Endothelial cell of umbilical vein (primary cell): ENCODE data around the gene ITGA8. TPM values are rescaled to one million over a fixed set of nuclear protein-coding genes. Genes with fewer than 3 reads are reported as not detected.

Source experiments
- BruUV-seq: library from RNA; stranded (reverse); fragments of 400-500 nt; replicated peaks from 2 replicates; lab custom pipeline; 2021; lab: Mats Ljungman, UMichigan
- CTCF ChIA-PET: fragments of 300-600, 350-600 bp; sonication (Branson Sonifier 250); formaldehyde crosslinking; loops from one replicate; lab custom pipeline; 2021; ENCODE audit warnings: antibody characterized with exemption, inconsistent platforms; lab: Charles Lee
- POLR2A ChIA-PET: fragments of 300-600, 350-600 bp; sonication (Branson Sonifier 250); formaldehyde crosslinking; loops from one replicate; lab custom pipeline; 2021; ENCODE audit warnings: antibody characterized with exemption, inconsistent platforms; lab: Charles Lee
- DNase-seq: peaks from one replicate; pipeline ENCODE4 v3.0.0-alpha.2; 2011; ENCODE audit warnings: low read depth, low spot score
- FAIRE-seq: peaks from 2 replicates; lab custom pipeline; 2011; peaks lifted over from hg19 to GRCh38; lab: Jason Lieb, UNC
- H2AFZ ChIP-seq: 2 replicates; pipeline ENCODE4 v1.6.0; 2012; ENCODE audit warnings: low read depth, low read length, control low read depth, inconsistent platforms
- H3K27ac ChIP-seq: 2 replicates; pipeline ENCODE4 v1.5.1; 2011; ENCODE audit warnings: low read depth, mild to moderate bottlenecking, control low read depth, low read length, moderate library complexity; ENCODE audit not compliant: insufficient read depth
- H3K27me3 ChIP-seq, 2 experiments: 2 replicates each; pipeline versions ENCODE4 v1.6.0 to v1.6.1; 2011; ENCODE audit warnings: low read length in 2 of 2, mixed read lengths in 1 of 2; ENCODE audit not compliant: control insufficient read depth in 2 of 2, insufficient read depth in 2 of 2
- H3K36me3 ChIP-seq, 2 experiments: 2 replicates in 1 of 2; 3 replicates in 1 of 2; pipeline ENCODE4 v1.5.1; 2011; ENCODE audit warnings: low read length in 2 of 2, mild to moderate bottlenecking in 1 of 2, moderate library complexity in 1 of 2; ENCODE audit not compliant: control insufficient read depth in 2 of 2, insufficient read depth in 2 of 2; ENCODE audit errors: extremely low read depth in 1 of 2
- H3K4me1 ChIP-seq: 3 replicates; pipeline ENCODE4 v1.5.1; 2011; ENCODE audit warnings: mild to moderate bottlenecking, low read length; ENCODE audit not compliant: control insufficient read depth, insufficient read depth; ENCODE audit errors: extremely low read depth
- H3K4me2 ChIP-seq: 2 replicates; pipeline ENCODE4 v1.6.1; 2011; ENCODE audit warnings: low read length, control low read depth, mixed read lengths; ENCODE audit not compliant: insufficient read depth
- H3K4me3 ChIP-seq, 3 experiments: fragments of 200-600 bp in 1 of 3; sonication (generic), shearing (Covaris generic) in 1 of 3; replicated peaks in 1 of 3; 2 replicates each; pipeline ENCODE4 v1.5.1; 2011 to 2016; ENCODE audit warnings: control low read depth in 3 of 3, low read length in 3 of 3, mild to moderate bottlenecking in 2 of 3, inconsistent platforms in 1 of 3, low read depth in 1 of 3, moderate library complexity in 1 of 3; ENCODE audit not compliant: insufficient read depth in 1 of 3
- H3K79me2 ChIP-seq: 2 replicates; pipeline ENCODE4 v1.6.0; 2012; ENCODE audit warnings: low read length, inconsistent platforms; ENCODE audit not compliant: control insufficient read depth, insufficient read depth
- H3K9ac ChIP-seq: replicated peaks from 2 replicates; pipeline ENCODE3; 2011; ENCODE audit warnings: low read length, control low read depth; ENCODE audit not compliant: insufficient read depth; ENCODE audit errors: extremely low read depth
- H3K9me1 ChIP-seq: replicated peaks from 3 replicates; pipeline ENCODE4 v1.6.0; 2011; ENCODE audit warnings: mild to moderate bottlenecking, low read length; ENCODE audit not compliant: control insufficient read depth, insufficient read depth; ENCODE audit errors: extremely low read depth
- H3K9me3 ChIP-seq: replicated peaks from 2 replicates; pipeline ENCODE4 v1.5.1; 2012; ENCODE audit warnings: low read length, inconsistent platforms; ENCODE audit not compliant: control insufficient read depth, insufficient read depth
- H4K20me1 ChIP-seq: replicated peaks from 2 replicates; pipeline ENCODE3; 2011; ENCODE audit warnings: mild to moderate bottlenecking, low read length; ENCODE audit not compliant: control insufficient read depth, insufficient read depth; ENCODE audit errors: extremely low read depth
- EZH2 ChIP-seq: IDR thresholded peaks from 2 replicates; pipeline ENCODE4 v1.6.1; 2012; ENCODE audit warnings: borderline replicate concordance, low read depth, mild to moderate bottlenecking, moderate library complexity, low read length, inconsistent platforms; ENCODE audit not compliant: severe bottlenecking
- FOS ChIP-seq: IDR thresholded peaks from 2 replicates; pipeline ENCODE4 v1.6.1; 2011; ENCODE audit warnings: mild to moderate bottlenecking, low read length, moderate library complexity, borderline replicate concordance; ENCODE audit not compliant: insufficient read depth
- GATA2 ChIP-seq: IDR thresholded peaks from 2 replicates; pipeline ENCODE4 v1.7.0; 2011; ENCODE audit warnings: low read depth, mild to moderate bottlenecking, moderate library complexity, mixed read lengths, low read length; ENCODE audit not compliant: insufficient read length, insufficient read depth
- JUN ChIP-seq: IDR thresholded peaks from 2 replicates; pipeline ENCODE4 v1.6.1; 2011; ENCODE audit warnings: borderline replicate concordance, low read depth; ENCODE audit not compliant: insufficient read length, insufficient read depth
- MAX ChIP-seq: IDR thresholded peaks from 2 replicates; pipeline ENCODE4 v1.6.1; 2011; ENCODE audit not compliant: insufficient read depth, insufficient read length
- MYC ChIP-seq: IDR thresholded peaks from one replicate; pipeline ENCODE4 v1.6.1; 2011; ENCODE audit warnings: mild to moderate bottlenecking, low read depth, low read length
- POLR2A ChIP-seq: IDR thresholded peaks from 2 replicates; pipeline ENCODE4 v1.6.1; 2012; ENCODE audit warnings: low read depth, mild to moderate bottlenecking, control low read depth, low read length
- POLR2AphosphoS5 ChIP-seq: IDR thresholded peaks from 2 replicates; pipeline ENCODE4 v1.6.1; 2012; ENCODE audit warnings: low read depth, mild to moderate bottlenecking, control low read depth, low read length, moderate library complexity; ENCODE audit not compliant: insufficient read depth
- dilution Hi-C: fragments of 300-500 bp; cut with MboI; formaldehyde crosslinking; loops from one replicate; pipeline ENCODE4 v1.15.0; 2019; ENCODE audit warnings: low sequenced_read_pairs; ENCODE audit not compliant: extremely low pct_ligation_motif_present
- intact Hi-C: fragments of 100-400 bp; cut with micrococcal nuclease; formaldehyde crosslinking; loops from one replicate; pipeline ENCODE4 v1.10.0; 2022
- polyA plus RNA-seq, 4 experiments: library from polyadenylated mRNA; depleted of rRNA in 3 of 4; stranded (reverse) in 3 of 4; unstranded in 1 of 4; fragments of >200 nt; gene quantifications; 2 replicates each; pipeline versions ENCODE4 v1.2.1 to v1.2.3, GENCODE V29; 2011 to 2012; ENCODE audit warnings: missing spikeins in 1 of 4
- total RNA-seq: library from RNA; stranded (reverse); gene quantifications from 2 replicates; pipeline ENCODE4 v1.2.3, GENCODE V29; 2021
- TF ChIP-seq, protein P1 (sequence below), 2 donors: IDR thresholded peaks; 1 replicate in 1 of 2; 2 replicates in 1 of 2; pipeline ENCODE4 v1.5.1; 2011; ENCODE audit warnings: low read length in 2 of 2, mild to moderate bottlenecking in 2 of 2, moderate library complexity in 2 of 2, control low read depth in 1 of 2, inconsistent platforms in 1 of 2, low read depth in 1 of 2; ENCODE audit not compliant: insufficient read depth in 1 of 2; ENCODE audit errors: extremely low read depth in 1 of 2

The ITGA8 gene
- total and polyA plus RNA-seq, 2 donors (not counting 3 experiments of a cell fraction or from before 2014, with no cell fraction given), result 0.04 to 0.40 TPM

GRCh38 chr10:15660990-15661389, 58.7 kb downstream of the ITGA8 start:
- Histone ChIP-seq H3K4me1 (no peaks in the 10 kb centered on the region), H3K27me3 (no peaks in the 10 kb centered on the region), H3K36me3 (no peaks in the 10 kb centered on the region), H3K9me3 (no peaks in the 10 kb centered on the region), H3K4me2 (no peak overlapping the region), H4K20me1 (no peaks in the 10 kb centered on the region), H3K27ac (no peak overlapping the region), H2AFZ (no peak overlapping the region), H3K9ac (no peak overlapping the region), H3K4me3 (no peak overlapping the region), H3K9me1 (no peaks in the 10 kb centered on the region), H3K79me2 (no peaks in the 10 kb centered on the region)
- intact Hi-C loops, result no loop called here
- CTCF ChIA-PET, result no interaction called here
- DNase-seq, result no peak
- POLR2A ChIA-PET, result no interaction called here
- dilution Hi-C loops, result no loop called here
- TF ChIP-seq JUN (no peak), EZH2 (no peak), FOS (no peak), MAX (no peak), GATA2 (no peak), POLR2AphosphoS5 (no peak), MYC (no peak), POLR2A (no peak)
- TF ChIP-seq, protein P1, sequence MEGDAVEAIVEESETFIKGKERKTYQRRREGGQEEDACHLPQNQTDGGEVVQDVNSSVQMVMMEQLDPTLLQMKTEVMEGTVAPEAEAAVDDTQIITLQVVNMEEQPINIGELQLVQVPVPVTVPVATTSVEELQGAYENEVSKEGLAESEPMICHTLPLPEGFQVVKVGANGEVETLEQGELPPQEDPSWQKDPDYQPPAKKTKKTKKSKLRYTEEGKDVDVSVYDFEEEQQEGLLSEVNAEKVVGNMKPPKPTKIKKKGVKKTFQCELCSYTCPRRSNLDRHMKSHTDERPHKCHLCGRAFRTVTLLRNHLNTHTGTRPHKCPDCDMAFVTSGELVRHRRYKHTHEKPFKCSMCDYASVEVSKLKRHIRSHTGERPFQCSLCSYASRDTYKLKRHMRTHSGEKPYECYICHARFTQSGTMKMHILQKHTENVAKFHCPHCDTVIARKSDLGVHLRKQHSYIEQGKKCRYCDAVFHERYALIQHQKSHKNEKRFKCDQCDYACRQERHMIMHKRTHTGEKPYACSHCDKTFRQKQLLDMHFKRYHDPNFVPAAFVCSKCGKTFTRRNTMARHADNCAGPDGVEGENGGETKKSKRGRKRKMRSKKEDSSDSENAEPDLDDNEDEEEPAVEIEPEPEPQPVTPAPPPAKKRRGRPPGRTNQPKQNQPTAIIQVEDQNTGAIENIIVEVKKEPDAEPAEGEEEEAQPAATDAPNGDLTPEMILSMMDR (IDR thresholded peaks at IDR 0.05; ENCODE audit: extremely low read depth in 1 of 2, insufficient read depth in 1 of 2, low read depth in 1 of 2, low read length in 2 of 2), result no peak
- no peak for FAIRE-seq
- BruUV-seq, result no TSS peak
